ENCODE measurements around the gene CCDC110. TPM values are rescaled to one million over a fixed set of nuclear protein-coding genes. Genes with fewer than 3 reads are reported as not detected.
A peak's percentile ranks its signal among the peaks of the same experiment; 100 is the strongest.
"Not testable (repeated sequence)": the region's sequence is repeated elsewhere in the genome, so short reads cannot be mapped to it uniquely, and the experiment has no call there.

Gene CCDC110
- 2.3 and 5.3 TPM in 2 replicates for total RNA-seq (2014; rRNA removed; shearing (Covaris generic))

- DNase-seq (ENCODE audit: low spot score), result peak; percentile 66
Observed at GRCh38 chr4:185471235-185472102, at the start of gene CCDC110. Gene CCDC110 (minus strand): TSS chr4:185471733. CDS start chr4:185471683, 50 bp downstream.

- DNase-seq (ENCODE audit: low spot score), result peak; percentile 36
Observed at GRCh38 chr4:185520119-185520518, 48.6 kb upstream of the CCDC110 start.

GRCh38 chr4:185518494-185518893, 47.0 kb upstream of the CCDC110 start:
- DNase-seq (ENCODE audit: low spot score), result no peak

- DNase-seq (ENCODE audit: low spot score), result no peak
Observed at GRCh38 chr4:185518069-185518468, 46.5 kb upstream of the CCDC110 start.

GRCh38 chr4:185515248-185515647, 43.7 kb upstream of the CCDC110 start:
- DNase-seq (ENCODE audit: low spot score), result no peak

- no peak for DNase-seq (ENCODE audit: low spot score)
Observed at GRCh38 chr4:185514182-185514697, 42.7 kb upstream of the CCDC110 start.

GRCh38 chr4:185513489-185514181, 42.1 kb upstream of the CCDC110 start:
- no peak for DNase-seq (ENCODE audit: low spot score)

GRCh38 chr4:185512516-185512915, 41.0 kb upstream of the CCDC110 start:
- no peak for DNase-seq (ENCODE audit: low spot score)

GRCh38 chr4:185511243-185511642, 39.7 kb upstream of the CCDC110 start:
- DNase-seq (ENCODE audit: low spot score), result not testable (repeated sequence)

GRCh38 chr4:185510806-185511205, 39.3 kb upstream of the CCDC110 start:
- no peak for DNase-seq (ENCODE audit: low spot score)

- DNase-seq (ENCODE audit: low spot score), result no peak
Observed at GRCh38 chr4:185508181-185508580, 36.6 kb upstream of the CCDC110 start.

GRCh38 chr4:185506422-185506821, 34.9 kb upstream of the CCDC110 start:
- no peak for DNase-seq (ENCODE audit: low spot score)

GRCh38 chr4:185504098-185505047, 32.8 kb upstream of the CCDC110 start:
- DNase-seq (ENCODE audit: low spot score), result peak; percentile 50

GRCh38 chr4:185502386-185502785, 30.9 kb upstream of the CCDC110 start:
- DNase-seq (ENCODE audit: low spot score), result no peak

- no peak for DNase-seq (ENCODE audit: low spot score)
Observed at GRCh38 chr4:185500576-185500975, 29.0 kb upstream of the CCDC110 start.

- DNase-seq (ENCODE audit: low spot score), result no peak
Observed at GRCh38 chr4:185500035-185500434, 28.5 kb upstream of the CCDC110 start.

GRCh38 chr4:185488650-185489049, 17.1 kb upstream of the CCDC110 start:
- DNase-seq (ENCODE audit: low spot score), result no peak

GRCh38 chr4:185481401-185481800, 9.9 kb upstream of the CCDC110 start:
- no peak for DNase-seq (ENCODE audit: low spot score)

- no peak for DNase-seq (ENCODE audit: low spot score)
Observed at GRCh38 chr4:185480016-185480732, 8.6 kb upstream of the CCDC110 start.

- DNase-seq (ENCODE audit: low spot score), result no peak
Observed at GRCh38 chr4:185479507-185479971, 8.0 kb upstream of the CCDC110 start.

- no peak for DNase-seq (ENCODE audit: low spot score)
Observed at GRCh38 chr4:185473247-185473646, 1.7 kb upstream of the CCDC110 start.

Measured in A172 (cell line).